ENCODE data around the gene TEX10. TPM values are rescaled to one million over a fixed set of nuclear protein-coding genes. Genes with fewer than 3 reads are reported as not detected.
"Not testable (repeated sequence)": the region's sequence is repeated elsewhere in the genome, so short reads cannot be mapped to it uniquely, and the experiment has no call there.

TEX10 gene
- total RNA-seq, 2 donors from 2014 or later, result 7.8 to 9.2 TPM

DNA sequence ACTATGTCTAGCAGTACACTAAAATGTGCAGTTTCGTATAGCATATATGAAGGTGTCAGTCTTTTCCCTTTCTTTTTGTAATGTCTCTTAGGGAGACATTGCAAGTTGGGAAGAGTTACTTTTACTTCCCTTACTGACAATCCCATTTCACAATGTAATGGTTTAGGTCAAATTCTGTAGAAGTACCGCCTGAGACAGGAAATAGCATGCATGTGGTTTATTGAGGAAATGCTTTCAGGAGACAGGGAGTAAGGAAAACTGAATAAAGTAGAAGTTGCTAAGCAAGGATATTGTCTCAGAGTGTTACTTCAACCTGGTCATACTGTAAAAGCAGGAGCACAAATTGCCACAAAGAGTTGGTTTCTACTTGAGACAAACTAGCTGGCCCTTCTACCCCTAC, 42.1 kb upstream of the TEX10 start:
- no peak overlapping the region for H3K4me3 ChIP-seq

DNA sequence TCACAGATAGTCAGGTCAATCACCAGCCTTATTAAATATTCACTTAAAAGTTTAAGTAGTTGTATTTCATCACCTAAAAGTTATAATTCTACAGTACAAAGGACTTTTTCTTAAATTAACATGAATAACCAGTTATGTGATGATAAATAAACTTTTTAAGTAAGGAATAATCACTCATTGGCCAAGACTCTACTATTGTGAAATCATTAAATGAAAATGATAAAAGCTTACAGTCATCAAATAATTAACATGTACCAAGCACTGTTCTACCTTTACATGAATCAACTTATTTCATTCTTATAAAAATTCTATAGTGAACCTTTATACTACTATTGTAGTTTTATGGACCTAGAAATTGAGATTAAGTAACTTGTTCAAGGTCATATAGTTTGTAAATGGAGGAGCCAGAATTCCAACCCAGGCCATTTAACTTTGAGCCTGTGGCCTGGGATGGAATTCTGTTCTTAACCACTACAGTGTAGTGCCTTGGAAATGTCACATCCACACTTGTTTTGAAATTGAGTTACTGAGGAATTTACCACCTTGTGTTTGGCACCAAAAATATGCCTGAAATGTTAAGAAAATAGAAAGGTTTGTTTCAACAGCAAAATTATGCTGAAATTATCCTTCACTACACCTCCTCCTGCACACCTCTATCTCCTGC, 41.4 kb upstream of the TEX10 start:
- Histone ChIP-seq H3K36me3 (replicated peaks in 1 of 2; ENCODE audit: insufficient read depth in 1 of 2, low read depth in 2 of 2) (no peaks in the 10 kb centered on the region), H3K4me1 (no peaks in the 10 kb centered on the region), H3K27me3 (no peaks in the 10 kb centered on the region), H3K4me3 (no peak overlapping the region), H3K27ac (no peak overlapping the region), H3K9me3 (no peaks in the 10 kb centered on the region)
- no peak for TF ChIP-seq POLR2A (IDR thresholded peaks at IDR 0.05)
- TF ChIP-seq, protein P1, sequence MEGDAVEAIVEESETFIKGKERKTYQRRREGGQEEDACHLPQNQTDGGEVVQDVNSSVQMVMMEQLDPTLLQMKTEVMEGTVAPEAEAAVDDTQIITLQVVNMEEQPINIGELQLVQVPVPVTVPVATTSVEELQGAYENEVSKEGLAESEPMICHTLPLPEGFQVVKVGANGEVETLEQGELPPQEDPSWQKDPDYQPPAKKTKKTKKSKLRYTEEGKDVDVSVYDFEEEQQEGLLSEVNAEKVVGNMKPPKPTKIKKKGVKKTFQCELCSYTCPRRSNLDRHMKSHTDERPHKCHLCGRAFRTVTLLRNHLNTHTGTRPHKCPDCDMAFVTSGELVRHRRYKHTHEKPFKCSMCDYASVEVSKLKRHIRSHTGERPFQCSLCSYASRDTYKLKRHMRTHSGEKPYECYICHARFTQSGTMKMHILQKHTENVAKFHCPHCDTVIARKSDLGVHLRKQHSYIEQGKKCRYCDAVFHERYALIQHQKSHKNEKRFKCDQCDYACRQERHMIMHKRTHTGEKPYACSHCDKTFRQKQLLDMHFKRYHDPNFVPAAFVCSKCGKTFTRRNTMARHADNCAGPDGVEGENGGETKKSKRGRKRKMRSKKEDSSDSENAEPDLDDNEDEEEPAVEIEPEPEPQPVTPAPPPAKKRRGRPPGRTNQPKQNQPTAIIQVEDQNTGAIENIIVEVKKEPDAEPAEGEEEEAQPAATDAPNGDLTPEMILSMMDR (IDR thresholded peaks at IDR 0.05), result no peak
- intact Hi-C loops (cut with DNase I), result no loop called here
- DNase-seq (no peak), ATAC-seq (no peak)

More for the DNA sequence above, 42.1 kb upstream of the TEX10 start:
- no peaks in the 10 kb centered on the region for H3K36me3 ChIP-seq (replicated peaks in 1 of 2; ENCODE audit: insufficient read depth in 1 of 2, low read depth in 2 of 2)
- TF ChIP-seq, protein P1 (IDR thresholded peaks at IDR 0.05), result no peak
- TF ChIP-seq POLR2A (IDR thresholded peaks at IDR 0.05), result no peak
- DNase-seq (no peak), ATAC-seq (no peak)
- H3K4me1 ChIP-seq, result no peaks in the 10 kb centered on the region
- H3K9me3 ChIP-seq, result no peaks in the 10 kb centered on the region
- H3K27ac ChIP-seq, result no peak overlapping the region
- H3K27me3 ChIP-seq, result no peaks in the 10 kb centered on the region
- whole genome bisulfite sequencing, 2 donors, result 79 to 89% methylated on average over 2 of the region's 2 CpGs
- intact Hi-C loops (cut with DNase I), result no loop called here

DNA sequence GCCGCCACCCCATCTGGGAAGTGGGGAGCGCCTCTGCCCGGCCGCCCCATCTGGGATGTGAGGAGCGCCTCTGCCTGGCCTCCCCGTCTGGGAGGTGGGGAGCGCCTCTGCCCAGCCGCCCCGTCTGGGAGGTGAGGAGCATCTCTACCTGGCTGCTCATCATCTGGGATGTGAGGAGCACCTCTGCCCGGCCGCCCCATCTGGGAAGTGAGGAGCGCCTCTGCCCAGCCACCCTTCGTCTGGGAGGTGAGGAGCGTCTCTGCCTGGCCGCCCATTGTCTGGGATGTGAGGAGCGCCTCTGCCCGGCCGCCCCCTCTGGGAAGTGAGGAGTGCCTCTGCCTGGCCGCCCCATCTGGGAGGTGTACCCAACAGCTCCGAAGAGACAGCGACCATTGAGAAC, 40.2 kb upstream of the TEX10 start:
- ATAC-seq; H3K36me3 ChIP-seq (replicated peaks in 1 of 2; ENCODE audit: insufficient read depth in 1 of 2, low read depth in 2 of 2); H3K9me3 ChIP-seq; DNase-seq; H3K27me3 ChIP-seq; intact Hi-C loops (cut with DNase I); H3K4me1 ChIP-seq; H3K4me3 ChIP-seq; H3K27ac ChIP-seq: not testable (repeated sequence)
- 92 to 100% methylated on average over 11 to 21 of the region's 21 CpGs for WGBS, 2 donors

DNA sequence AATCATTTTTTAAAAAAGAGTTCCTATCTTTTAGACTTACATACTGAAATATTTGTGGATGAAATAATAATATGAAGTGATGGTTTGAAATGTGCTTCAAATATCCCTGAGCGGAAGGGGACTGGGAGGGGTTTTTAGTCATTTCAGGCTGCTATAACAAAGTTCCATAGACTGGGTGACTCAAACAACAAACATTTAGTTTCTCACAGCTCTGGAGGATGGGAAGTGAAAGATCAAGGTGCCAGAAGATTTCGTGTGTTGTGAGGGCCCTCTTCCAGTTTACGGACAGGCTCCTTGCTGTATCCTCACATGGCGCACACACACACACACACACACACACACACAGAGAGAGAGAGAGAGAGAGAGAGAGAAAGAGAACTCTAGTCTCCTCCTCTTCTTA, 27.1 kb upstream of the TEX10 start:
- no peak overlapping the region for H3K4me3 ChIP-seq
- ATAC-seq (no peak), DNase-seq (no peak)
- WGBS, 2 donors, result 82 to 90% methylated on average over 4 of the region's 4 CpGs
- H3K9me3 ChIP-seq, result peaks cover 0 to 10% (median 0%) of the 10 kb centered on the region in 3 donors
- intact Hi-C loops (cut with DNase I), result no loop called here
- TF ChIP-seq, protein P1 (IDR thresholded peaks at IDR 0.05), result no peak
- no peak for TF ChIP-seq POLR2A (IDR thresholded peaks at IDR 0.05)
- H3K27ac ChIP-seq, result no peak overlapping the region
- H3K36me3 ChIP-seq (replicated peaks in 1 of 2; ENCODE audit: insufficient read depth in 1 of 2, low read depth in 2 of 2), result no peaks in the 10 kb centered on the region
- no peaks in the 10 kb centered on the region for H3K27me3 ChIP-seq
- H3K4me1 ChIP-seq, result no peaks in the 10 kb centered on the region

DNA sequence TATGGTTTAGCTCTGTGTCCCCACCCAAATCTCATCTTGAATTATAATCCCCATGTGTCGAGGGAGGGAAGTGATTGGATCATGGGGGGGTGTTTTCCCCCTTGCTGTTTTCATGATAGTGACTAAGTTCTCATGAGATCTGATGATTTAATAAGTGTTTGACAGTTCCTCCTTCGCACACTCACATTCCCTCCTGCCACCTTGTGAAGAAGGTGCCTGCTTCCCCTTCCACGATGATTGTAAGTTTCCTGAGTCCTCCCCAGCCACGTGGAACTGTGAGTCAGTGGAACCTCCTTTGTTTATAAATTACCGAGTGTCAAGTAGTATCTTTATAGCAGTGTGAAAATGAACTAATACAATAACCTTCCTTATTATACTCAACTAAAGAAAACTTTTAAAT, 24.3 kb upstream of the TEX10 start:
- DNase-seq, result no peak
- Histone ChIP-seq H3K9me3 (no peaks in the 10 kb centered on the region), H3K27me3 (no peaks in the 10 kb centered on the region), H3K4me3 (no peak overlapping the region), H3K27ac (no peak overlapping the region), H3K36me3 (replicated peaks in 1 of 2; ENCODE audit: insufficient read depth in 1 of 2, low read depth in 2 of 2) (no peaks in the 10 kb centered on the region), H3K4me1 (no peaks in the 10 kb centered on the region)
- 69 to 75% methylated on average over 5 of the region's 5 CpGs for WGBS, 2 donors
- intact Hi-C loops (cut with DNase I), result no loop called here
- TF ChIP-seq POLR2A (IDR thresholded peaks at IDR 0.05), result no peak
- TF ChIP-seq, protein P1 (IDR thresholded peaks at IDR 0.05), result no peak
- no peak for ATAC-seq

Data from body of pancreas (tissue), 4 donors.